GM11168 (cell line): ENCODE results near the gene PPFIA4.
"Not testable (repeated sequence)": the region's sequence is repeated elsewhere in the genome, so short reads cannot be mapped to it uniquely, and the experiment has no call there.

Source experiments
- in situ Hi-C: fragments of 300-500 bp; cut with MboI; formaldehyde crosslinking; loops from one replicate; pipeline ENCODE4 v1.12.0; 2022; ENCODE audit warnings: low sequenced_read_pairs; ENCODE audit not compliant: unreplicated experiment

The PPFIA4 gene

DNA sequence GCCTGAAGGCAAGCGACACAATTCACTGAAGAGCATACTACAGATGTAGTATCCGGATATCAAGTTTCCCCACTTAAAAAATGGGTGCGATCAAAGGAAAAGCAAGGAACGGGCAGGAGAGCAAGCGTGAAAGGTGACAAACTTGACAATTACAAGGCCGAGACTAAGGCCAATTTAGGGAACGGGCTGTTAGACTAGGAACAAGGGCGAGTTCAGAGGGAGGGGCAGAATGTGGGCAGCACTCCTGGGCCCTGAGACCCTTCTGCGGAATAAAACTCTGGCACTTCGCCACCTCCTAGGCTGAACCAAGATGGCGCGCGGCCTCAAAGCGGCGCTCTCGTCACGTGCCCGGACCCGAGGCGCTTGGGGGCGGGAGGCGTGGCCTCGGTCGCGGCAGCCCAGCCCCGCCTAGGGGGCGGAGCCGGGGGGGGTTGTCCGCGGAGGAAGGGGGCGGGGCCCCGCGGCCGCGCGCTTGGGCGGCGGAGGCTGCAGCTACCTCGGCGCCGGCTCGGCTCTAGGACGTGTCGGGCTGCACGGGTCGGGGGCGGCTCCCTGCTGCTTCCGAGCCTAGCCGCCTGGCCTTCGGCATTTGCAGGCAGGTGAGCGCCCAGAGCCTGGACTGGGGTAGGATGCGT lies at the start of gene PPFIA4:
TSS of gene PPFIA4 (plus strand) at position 461 of the 635 bp plus-strand sequence. CDS start 12,518 bp downstream, outside the sequence.
- in situ Hi-C loops: no loop called here

GRCh38 chr1:202976633-202977032 lies 49.7 kb upstream of the PPFIA4 start:
- in situ Hi-C loops: no loop called here

- in situ Hi-C loops: no loop called here
Observed at GRCh38 chr1:202979459-202979858, 46.8 kb upstream of the PPFIA4 start.

DNA sequence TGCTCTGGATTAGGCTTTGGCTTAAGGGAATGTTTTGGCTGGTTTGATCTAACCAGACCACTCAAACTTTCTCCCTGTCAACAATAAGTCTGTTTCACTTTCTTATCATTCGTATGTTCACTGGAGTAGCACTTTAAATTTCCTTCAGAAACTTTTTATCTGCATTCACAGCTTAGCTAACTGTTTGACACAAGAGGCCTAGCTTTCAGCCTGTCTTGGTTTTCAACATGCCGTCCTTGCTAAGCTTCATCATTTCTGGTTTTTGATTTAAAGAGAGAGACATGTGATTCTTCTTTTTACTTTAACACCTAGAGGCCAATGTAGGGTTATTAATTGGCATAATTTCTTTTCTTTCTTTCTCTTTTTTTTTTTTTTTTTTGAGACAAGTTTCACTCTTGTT lies 44.4 kb upstream of the PPFIA4 start:
- in situ Hi-C loops: no loop called here

- in situ Hi-C loops: no loop called here
Observed at GRCh38 chr1:202982715-202983430, 43.4 kb upstream of the PPFIA4 start.

- in situ Hi-C loops: not testable (repeated sequence)
Observed at GRCh38 chr1:202986120-202986519, 40.2 kb upstream of the PPFIA4 start.

DNA sequence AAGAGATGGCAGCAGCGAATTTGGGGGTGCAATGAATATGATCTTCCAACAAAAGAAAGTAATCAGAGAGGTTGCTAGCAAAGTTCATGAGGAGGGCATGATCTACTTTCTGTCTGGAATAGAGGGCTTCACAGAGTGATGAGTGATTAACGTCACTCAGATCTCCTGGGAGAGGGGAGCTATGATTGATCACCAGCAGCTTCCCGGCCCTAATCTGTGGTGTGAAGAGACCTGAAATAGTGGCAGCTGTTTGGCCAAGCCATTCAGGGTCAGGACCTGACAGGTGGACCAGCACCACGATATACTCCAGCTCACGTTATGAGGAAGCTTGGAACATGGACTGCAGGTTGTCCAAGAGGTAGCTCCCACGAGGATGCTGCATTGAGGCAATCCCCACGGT lies 39.0 kb upstream of the PPFIA4 start:
- in situ Hi-C loops: no loop called here

DNA sequence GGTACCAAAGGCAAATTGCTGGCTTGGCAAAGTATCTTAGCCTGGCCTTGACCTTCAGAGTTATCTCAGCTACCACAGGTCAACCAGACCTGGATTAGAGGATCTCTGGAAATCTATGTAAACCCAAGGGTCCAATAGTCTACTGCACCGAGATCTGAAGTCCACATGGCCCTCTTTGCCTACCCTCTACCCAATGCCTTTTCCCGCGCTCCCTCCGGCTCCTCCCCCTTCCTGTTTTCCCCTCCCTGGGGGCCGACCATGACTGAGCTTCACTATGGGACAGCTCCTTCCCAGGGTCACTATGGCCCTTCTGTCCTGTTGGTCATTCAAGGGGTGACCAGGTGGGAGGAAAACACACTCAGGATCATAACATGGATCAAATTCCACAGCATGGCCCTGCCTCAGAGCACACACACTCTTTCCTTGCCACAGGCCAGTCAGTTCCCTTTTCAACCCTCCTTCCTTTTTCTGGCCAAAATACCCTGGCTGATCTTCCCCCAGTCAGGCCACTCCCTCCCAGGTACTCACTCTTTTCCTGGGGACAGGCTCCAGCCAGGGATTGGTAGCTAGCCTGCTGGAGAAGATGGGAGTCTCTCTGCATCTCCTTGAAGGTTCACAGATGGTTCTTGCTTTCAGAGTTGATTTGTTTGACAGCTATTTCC lies 38.2 kb upstream of the PPFIA4 start:
- in situ Hi-C loops: no loop called here

- in situ Hi-C loops: no loop called here
Observed at GRCh38 chr1:202989879-202990278, 36.4 kb upstream of the PPFIA4 start.

DNA sequence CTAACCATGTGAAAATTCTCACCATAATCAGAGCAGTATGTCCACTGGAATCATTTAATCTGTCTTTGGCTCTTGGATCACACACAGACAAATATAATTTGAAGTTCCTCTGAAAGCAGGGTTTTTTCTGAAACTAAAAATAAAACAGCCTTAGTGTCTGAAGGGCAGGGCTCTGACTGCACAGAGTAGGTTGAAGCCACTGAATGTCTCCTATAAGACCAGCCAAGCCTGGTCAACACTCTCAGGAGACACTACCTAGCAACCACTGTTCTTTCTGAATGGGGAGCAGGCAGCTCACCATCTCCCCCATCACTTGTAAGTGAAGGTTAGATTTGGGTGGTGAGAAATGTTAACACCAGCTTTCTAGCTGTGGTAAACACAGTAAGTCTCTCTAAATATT lies 35.2 kb upstream of the PPFIA4 start:
- in situ Hi-C loops: no loop called here

GRCh38 chr1:202994756-202995155 lies 31.5 kb upstream of the PPFIA4 start:
- in situ Hi-C loops: no loop called here

DNA sequence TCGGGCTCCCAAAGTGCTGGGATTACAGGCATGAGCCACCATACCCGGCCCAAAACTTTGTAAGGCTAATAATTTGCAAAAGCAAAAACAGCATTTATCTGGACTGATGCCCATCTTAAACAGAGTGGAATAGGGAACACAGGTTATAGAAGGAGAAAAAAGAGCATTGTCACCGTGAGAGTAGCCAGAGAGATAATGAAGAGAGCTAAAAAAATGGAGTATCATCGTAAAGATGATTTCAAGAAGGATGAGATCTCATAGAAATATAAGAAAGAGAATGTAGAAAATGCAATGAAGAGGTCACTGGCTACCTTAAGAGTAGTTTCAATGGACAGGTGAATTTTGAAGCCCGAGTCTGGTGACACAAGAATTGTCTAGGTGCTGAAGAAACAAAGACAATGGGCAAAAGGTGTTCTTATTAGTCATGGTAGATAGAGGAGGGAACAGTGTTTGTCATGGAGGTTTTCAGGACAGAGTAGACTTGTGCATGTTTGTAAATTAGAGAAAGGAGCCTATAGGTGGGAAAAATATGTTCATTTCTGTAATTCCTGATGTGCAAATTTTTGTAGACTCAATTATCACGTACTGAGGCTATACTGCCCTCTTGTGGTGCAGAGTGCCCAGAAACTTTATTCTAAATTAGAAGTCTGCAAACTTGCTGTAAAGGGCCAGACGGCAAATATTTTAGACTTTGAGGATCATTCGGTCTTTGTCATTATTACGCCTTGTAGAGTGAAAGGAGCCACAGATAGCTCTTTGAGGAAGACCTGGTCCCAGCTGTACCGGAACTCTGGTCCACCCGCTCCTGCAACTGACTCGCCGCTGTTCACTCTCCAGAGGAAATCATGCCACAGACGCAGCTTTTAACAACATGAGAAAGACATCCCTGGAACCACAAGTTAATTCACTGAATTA lies 27.2 kb upstream of the PPFIA4 start:
- in situ Hi-C loops: no loop called here

DNA sequence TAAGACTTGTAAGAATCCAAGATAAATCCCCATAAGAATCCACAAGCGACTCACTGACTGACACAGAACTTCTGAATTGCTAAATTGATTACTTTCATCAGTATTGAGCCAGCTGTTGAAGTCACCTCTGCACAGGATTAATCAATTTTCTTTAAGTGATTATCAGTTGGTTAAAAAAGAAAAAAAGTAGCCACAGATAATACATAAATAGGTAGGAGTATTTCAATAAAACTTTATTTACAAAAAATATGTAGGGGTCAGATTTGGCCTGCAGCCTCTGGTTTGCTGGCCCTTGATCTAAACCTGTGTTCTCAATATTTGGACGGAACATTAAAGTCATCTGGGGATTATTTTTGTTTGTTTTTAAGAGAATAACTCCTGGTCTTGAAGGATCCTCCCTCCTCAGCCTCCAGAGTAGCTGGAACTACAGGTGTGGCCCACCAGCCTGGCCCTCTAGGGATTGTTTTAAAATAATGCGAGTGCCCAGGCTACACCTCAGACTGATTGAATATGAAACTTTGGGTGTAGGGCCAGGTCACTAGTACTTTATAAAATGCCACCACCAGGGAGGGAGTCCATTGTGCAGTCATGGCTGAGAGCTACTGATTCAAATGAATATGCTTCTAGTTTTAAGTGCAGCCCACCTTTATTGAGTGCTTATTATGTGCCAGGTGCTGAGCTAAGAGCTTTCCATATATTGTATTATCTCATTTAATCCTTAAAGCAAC lies 25.9 kb upstream of the PPFIA4 start:
- in situ Hi-C loops: no loop called here

DNA sequence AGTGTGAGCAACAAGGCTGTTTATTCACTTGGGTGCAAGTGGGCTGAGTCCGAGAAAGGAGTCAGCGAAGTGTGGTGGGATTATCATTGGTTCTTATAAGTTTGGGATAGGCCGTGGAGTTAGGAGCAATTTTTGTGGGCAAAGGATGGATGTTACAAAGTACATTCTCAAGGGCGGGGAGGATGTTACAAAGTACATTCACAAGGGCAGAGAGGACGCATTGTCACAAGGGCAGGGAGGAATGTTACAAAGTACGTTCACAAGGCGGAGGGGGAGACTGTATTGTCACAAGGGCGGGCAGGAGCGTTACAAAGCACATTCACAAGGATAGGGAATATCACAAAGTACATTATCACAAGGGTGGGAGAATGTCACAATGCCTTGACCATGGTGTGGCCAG lies 24.3 kb upstream of the PPFIA4 start:
- in situ Hi-C loops: no loop called here

DNA sequence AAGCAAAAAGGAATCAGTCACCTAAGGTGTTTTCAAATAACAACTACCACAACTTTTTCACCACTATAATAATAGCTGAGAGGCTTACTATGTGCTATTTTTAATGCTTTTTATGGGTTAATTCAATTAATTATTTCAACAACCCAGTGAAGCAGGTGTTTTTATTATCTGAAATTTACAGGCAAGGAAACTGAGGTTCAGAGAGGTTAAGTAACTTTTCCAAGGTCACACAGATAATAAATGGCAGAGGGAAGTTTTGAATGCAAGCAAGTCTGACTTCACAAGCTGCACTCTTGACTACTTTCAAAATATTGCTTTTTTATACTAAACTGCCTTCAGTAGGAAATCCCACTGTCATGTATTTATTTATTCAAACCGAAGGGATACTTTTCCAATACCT lies 23.3 kb upstream of the PPFIA4 start:
- in situ Hi-C loops: no loop called here

- in situ Hi-C loops: not testable (repeated sequence)
Observed at GRCh38 chr1:203005395-203006142, 20.7 kb upstream of the PPFIA4 start.

GRCh38 chr1:203006948-203007871 lies 19.1 kb upstream of the PPFIA4 start, which contains the start of gene TMEM183A:
TSS of gene TMEM183A (plus strand) at chr1:203007374. CDS start at chr1:203007466, 92 bp downstream.
- in situ Hi-C loops: no loop called here

- in situ Hi-C loops: no loop called here
Observed at GRCh38 chr1:203009185-203009584, 17.1 kb upstream of the PPFIA4 start.
